GM10266 (cell line): ENCODE results near the gene CTTN.
A peak's percentile ranks its signal among the peaks of the same experiment; 100 is the strongest.

Source experiments
- DNase-seq: peaks from one replicate; pipeline ENCODE4 v3.0.0; 2012; ENCODE audit errors: extremely low spot score
- CTCF ChIP-seq: IDR thresholded peaks from 2 replicates; pipeline ENCODE4 v1.5.1; 2012; ENCODE audit warnings: mild to moderate bottlenecking, low read depth; ENCODE audit not compliant: control insufficient read depth, insufficient read depth; ENCODE audit errors: missing control alignments

The CTTN gene

GRCh38 chr11:70478166-70478890 lies 80.0 kb downstream of the CTTN start:
- TF ChIP-seq CTCF, result no peak
- DNase-seq, result no peak

- no peak for DNase-seq
- TF ChIP-seq CTCF, result no peak
Measured at GRCh38 chr11:70480711-70481110, 82.4 kb downstream of the CTTN start.

GRCh38 chr11:70481625-70482528 lies 83.5 kb downstream of the CTTN start:
- no peak for TF ChIP-seq CTCF
- no peak for DNase-seq

- DNase-seq, result no peak
- TF ChIP-seq CTCF, result no peak
Measured at GRCh38 chr11:70482529-70482917, 84.2 kb downstream of the CTTN start.

GRCh38 chr11:70483077-70483861 lies 84.9 kb downstream of the CTTN start:
- peak; percentile 38 for TF ChIP-seq CTCF

GRCh38 chr11:70483917-70484316 lies 85.6 kb downstream of the CTTN start:
- no peak for DNase-seq
- no peak for TF ChIP-seq CTCF

More at GRCh38 chr11:70483077-70483861, 84.9 kb downstream of the CTTN start:
- DNase-seq, result peak; percentile 66
